ENCODE results near the gene NAGLU. TPM values are rescaled to one million over a fixed set of nuclear protein-coding genes. Genes with fewer than 3 reads are reported as not detected.

The NAGLU gene
- total and polyA plus RNA-seq, 2 of the 13 experiments (the other 11 are each of a cell fraction or from before 2014, with no cell fraction given), result 28.2 to 40.1 TPM

- TF ChIP-seq HNF1B (CRISPR knock-in tag; IDR thresholded peaks at IDR 0.05) (peak; percentile 93), ZNF136 (CRISPR knock-in tag; IDR thresholded peaks at IDR 0.05; ENCODE audit: low read depth) (peak; percentile 30; the same call in 1 of the 2 replicates), ZFP1 (CRISPR knock-in tag; IDR thresholded peaks at IDR 0.05) (no peak; the same call in 1 of the 2 replicates), IRF2 (CRISPR knock-in tag; IDR thresholded peaks at IDR 0.05) (peak; percentile 76; the same call in 1 of the 2 replicates), SAFB2 (CRISPR knock-in tag; IDR thresholded peaks at IDR 0.05; ENCODE audit: borderline replicate concordance, low read depth) (peak; percentile 44; the same call in 1 of the 2 replicates), PITX1 (CRISPR knock-in tag; IDR thresholded peaks at IDR 0.05) (peak; percentile 71; the same call in 1 of the 2 replicates), ZNF678 (CRISPR knock-in tag; IDR thresholded peaks at IDR 0.05) (no peak; the same call in 1 of the 2 replicates), ZNF260 (CRISPR knock-in tag; IDR thresholded peaks at IDR 0.05; ENCODE audit: borderline replicate concordance, low read depth) (no peak), SCMH1 (CRISPR knock-in tag; IDR thresholded peaks at IDR 0.05; ENCODE audit: borderline replicate concordance) (no peak), SIN3B (IDR thresholded peaks at IDR 0.05; ENCODE audit: low read length) (no peak), IKZF5 (CRISPR knock-in tag; IDR thresholded peaks at IDR 0.05) (peak; percentile 85), ZNF670 (CRISPR knock-in tag; IDR thresholded peaks at IDR 0.05; ENCODE audit: borderline replicate concordance) (no peak), PHB2 (IDR thresholded peaks at IDR 0.05; ENCODE audit: partially characterized antibody) (no peak), MATR3 (CRISPR knock-in tag; IDR thresholded peaks at IDR 0.05) (no peak), MNT (IDR thresholded peaks at IDR 0.05) (peak; percentile 44; the same call in 1 of the 2 replicates), MTA3 (CRISPR knock-in tag; IDR thresholded peaks at IDR 0.05) (no peak), ATF5 (CRISPR knock-in tag; IDR thresholded peaks at IDR 0.05; ENCODE audit: low read depth) (no peak; the same call in 1 of the 2 replicates), NFIB (CRISPR knock-in tag; IDR thresholded peaks at IDR 0.05; ENCODE audit: borderline replicate concordance) (no peak), POGZ (CRISPR knock-in tag; IDR thresholded peaks at IDR 0.05) (no peak; the same call in 1 of the 2 replicates), DMTF1 (CRISPR knock-in tag; IDR thresholded peaks at IDR 0.05) (no peak), KMT2A (CRISPR knock-in tag; IDR thresholded peaks at IDR 0.05) (peak; percentile 91)
Observed at GRCh38 chr17:42536372-42537155, 523 bp downstream of the NAGLU start (continued).

Measured in HepG2 (cell line).